Neural progenitor cell (in vitro differentiated cells): ENCODE data around the gene HSPB3.

Source experiments
- EZH2 ChIP-seq: fragments of 200-600 bp; sonication (generic); IDR thresholded peaks from 2 replicates; pipeline ENCODE4 v1.6.1; 2017; ENCODE audit warnings: antibody characterized with exemption, mild to moderate bottlenecking, moderate library complexity
- EZH2phosphoT487 ChIP-seq: fragments of 200-600 bp; sonication (generic); IDR thresholded peaks from 2 replicates; pipeline ENCODE4 v1.6.1; 2017; ENCODE audit warnings: antibody characterized with exemption
- TF ChIP-seq, protein P1 (sequence below): fragments of 200-600 bp; sonication (generic); IDR thresholded peaks from 2 replicates; pipeline ENCODE4 v1.5.1; 2017; ENCODE audit warnings: antibody characterized with exemption, mild to moderate bottlenecking

DNA sequence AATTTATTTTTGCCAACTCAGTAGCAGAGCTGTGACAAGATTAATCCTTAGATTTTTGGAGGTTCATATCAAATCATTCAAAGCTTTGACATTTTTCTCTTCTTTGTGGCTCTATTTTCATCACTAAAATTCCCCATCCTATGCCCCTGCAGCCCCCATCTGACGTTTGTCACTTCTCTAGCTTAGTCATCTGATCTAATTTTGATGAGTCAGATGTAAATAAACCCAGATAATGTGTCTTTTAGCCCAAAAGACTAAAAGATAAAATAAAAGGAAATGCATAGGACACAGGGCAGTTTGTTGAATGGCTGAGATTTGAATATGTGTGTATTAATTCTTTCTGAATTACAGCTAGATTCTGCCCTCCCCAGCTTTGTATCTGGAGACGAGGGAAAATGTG, 897 bp upstream of the HSPB3 start:
- TF ChIP-seq, protein P1, sequence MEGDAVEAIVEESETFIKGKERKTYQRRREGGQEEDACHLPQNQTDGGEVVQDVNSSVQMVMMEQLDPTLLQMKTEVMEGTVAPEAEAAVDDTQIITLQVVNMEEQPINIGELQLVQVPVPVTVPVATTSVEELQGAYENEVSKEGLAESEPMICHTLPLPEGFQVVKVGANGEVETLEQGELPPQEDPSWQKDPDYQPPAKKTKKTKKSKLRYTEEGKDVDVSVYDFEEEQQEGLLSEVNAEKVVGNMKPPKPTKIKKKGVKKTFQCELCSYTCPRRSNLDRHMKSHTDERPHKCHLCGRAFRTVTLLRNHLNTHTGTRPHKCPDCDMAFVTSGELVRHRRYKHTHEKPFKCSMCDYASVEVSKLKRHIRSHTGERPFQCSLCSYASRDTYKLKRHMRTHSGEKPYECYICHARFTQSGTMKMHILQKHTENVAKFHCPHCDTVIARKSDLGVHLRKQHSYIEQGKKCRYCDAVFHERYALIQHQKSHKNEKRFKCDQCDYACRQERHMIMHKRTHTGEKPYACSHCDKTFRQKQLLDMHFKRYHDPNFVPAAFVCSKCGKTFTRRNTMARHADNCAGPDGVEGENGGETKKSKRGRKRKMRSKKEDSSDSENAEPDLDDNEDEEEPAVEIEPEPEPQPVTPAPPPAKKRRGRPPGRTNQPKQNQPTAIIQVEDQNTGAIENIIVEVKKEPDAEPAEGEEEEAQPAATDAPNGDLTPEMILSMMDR: no peak
- TF ChIP-seq EZH2 (no peak), EZH2phosphoT487 (no peak)
